ENCODE results near the gene ADAMTSL3. TPM values are rescaled to one million over a fixed set of nuclear protein-coding genes. Genes with fewer than 3 reads are reported as not detected.

The ADAMTSL3 gene
- total RNA-seq, 1 donor from 2014 or later, result 0.32 TPM

DNA sequence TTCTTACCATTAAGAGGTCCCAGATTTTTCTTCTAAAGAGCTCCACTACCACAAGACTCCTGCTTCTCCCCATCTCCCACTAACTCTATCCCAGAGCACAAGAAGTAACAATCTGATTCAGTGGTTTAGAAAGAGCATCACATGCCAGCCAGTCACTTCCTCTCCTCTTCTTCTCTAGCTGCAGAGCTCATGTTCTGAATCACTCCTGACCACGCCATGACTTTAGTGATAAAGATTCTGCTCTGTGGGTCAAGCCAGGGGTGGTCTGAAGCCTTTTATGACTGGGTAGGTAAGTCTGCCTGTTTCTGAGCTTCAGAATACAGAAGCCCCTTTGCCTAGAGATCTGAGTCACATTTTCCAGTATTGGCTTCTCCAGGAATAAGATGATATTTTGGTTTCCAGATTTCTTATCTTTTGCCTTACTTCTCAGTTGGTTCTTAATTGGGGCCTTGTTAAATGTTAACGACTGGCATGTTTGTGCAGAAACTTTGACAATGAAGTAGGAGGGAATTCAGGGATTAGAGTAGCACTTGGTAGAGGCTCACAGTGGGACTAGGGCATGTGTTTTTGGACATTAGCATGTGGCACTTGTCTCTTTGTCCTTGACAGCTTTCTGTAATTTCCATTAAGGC, 27.6 kb upstream of the ADAMTSL3 start:
- H3K27me3 Mint-ChIP-seq (ENCODE audit: unreplicated experiment), result no peaks in the 10 kb centered on the region
- H3K9me3 Mint-ChIP-seq (ENCODE audit: unreplicated experiment), result peaks cover 1% of the 10 kb centered on the region
- TF ChIP-seq, protein P1, sequence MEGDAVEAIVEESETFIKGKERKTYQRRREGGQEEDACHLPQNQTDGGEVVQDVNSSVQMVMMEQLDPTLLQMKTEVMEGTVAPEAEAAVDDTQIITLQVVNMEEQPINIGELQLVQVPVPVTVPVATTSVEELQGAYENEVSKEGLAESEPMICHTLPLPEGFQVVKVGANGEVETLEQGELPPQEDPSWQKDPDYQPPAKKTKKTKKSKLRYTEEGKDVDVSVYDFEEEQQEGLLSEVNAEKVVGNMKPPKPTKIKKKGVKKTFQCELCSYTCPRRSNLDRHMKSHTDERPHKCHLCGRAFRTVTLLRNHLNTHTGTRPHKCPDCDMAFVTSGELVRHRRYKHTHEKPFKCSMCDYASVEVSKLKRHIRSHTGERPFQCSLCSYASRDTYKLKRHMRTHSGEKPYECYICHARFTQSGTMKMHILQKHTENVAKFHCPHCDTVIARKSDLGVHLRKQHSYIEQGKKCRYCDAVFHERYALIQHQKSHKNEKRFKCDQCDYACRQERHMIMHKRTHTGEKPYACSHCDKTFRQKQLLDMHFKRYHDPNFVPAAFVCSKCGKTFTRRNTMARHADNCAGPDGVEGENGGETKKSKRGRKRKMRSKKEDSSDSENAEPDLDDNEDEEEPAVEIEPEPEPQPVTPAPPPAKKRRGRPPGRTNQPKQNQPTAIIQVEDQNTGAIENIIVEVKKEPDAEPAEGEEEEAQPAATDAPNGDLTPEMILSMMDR (IDR thresholded peaks at IDR 0.05; ENCODE audit: partially characterized antibody, unreplicated experiment), result no peak
- no peaks in the 10 kb centered on the region for H3K36me3 Mint-ChIP-seq (ENCODE audit: unreplicated experiment)
- H3K27ac Mint-ChIP-seq (ENCODE audit: unreplicated experiment), result no peak overlapping the region
- DNase-seq, result no peak
- no peak overlapping the region for H3K4me3 Mint-ChIP-seq (ENCODE audit: unreplicated experiment)
- no peaks in the 10 kb centered on the region for H3K4me1 Mint-ChIP-seq (ENCODE audit: low read depth, unreplicated experiment)

DNA sequence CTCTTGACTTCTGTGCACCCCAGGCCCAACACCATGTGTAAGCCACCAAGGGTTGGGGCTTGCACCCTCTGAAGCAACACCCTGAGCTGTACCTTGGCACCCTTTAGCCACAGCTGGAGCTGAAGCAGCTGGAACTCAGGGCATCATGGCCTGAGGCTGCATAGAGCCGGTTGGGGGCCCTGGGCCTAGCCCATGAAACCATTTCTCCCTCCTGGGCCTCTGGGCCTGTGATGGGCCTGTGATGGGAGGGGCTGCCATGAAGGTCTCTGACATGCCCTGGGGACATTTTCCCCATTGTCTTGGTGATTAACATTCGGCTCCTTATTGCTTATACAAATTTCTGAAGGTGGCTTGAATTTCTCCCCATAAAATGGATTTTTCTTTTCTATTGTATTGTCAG, 22.4 kb upstream of the ADAMTSL3 start:
- peaks cover 1% of the 10 kb centered on the region for H3K9me3 Mint-ChIP-seq (ENCODE audit: unreplicated experiment)
- no peak overlapping the region for H3K27ac Mint-ChIP-seq (ENCODE audit: unreplicated experiment)
- DNase-seq, result no peak
- H3K4me3 Mint-ChIP-seq (ENCODE audit: unreplicated experiment), result no peak overlapping the region
- H3K4me1 Mint-ChIP-seq (ENCODE audit: low read depth, unreplicated experiment), result no peaks in the 10 kb centered on the region
- TF ChIP-seq, protein P1 (IDR thresholded peaks at IDR 0.05; ENCODE audit: partially characterized antibody, unreplicated experiment), result no peak
- no peaks in the 10 kb centered on the region for H3K36me3 Mint-ChIP-seq (ENCODE audit: unreplicated experiment)
- no peaks in the 10 kb centered on the region for H3K27me3 Mint-ChIP-seq (ENCODE audit: unreplicated experiment)

DNA sequence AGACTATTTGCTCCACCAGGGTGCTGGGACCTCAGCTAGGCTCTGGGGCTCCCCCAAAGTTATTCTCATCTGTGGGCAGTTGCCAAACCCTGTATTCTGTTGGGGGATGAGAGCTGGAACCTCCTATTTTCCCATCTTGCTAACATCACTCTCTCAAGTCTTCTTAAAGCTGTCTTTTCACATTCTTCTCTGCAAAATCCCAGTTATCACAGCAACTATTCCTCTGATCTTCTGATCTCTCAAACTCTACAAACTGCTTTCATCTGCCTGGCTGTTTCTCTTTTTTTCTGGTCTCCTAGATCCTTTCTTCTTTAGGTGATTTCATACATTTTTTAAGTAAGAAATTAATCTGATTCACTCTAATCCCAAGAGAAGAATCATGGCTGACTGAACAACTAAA, 10.7 kb upstream of the ADAMTSL3 start:
- Mint-ChIP-seq H3K4me1 (ENCODE audit: low read depth, unreplicated experiment) (no peaks in the 10 kb centered on the region), H3K27ac (ENCODE audit: unreplicated experiment) (no peak overlapping the region), H3K9me3 (ENCODE audit: unreplicated experiment) (peaks cover 3% of the 10 kb centered on the region), H3K27me3 (ENCODE audit: unreplicated experiment) (peaks cover 1% of the 10 kb centered on the region), H3K36me3 (ENCODE audit: unreplicated experiment) (peaks cover 14% of the 10 kb centered on the region), H3K4me3 (ENCODE audit: unreplicated experiment) (no peak overlapping the region)
- no peak for DNase-seq
- TF ChIP-seq, protein P1 (IDR thresholded peaks at IDR 0.05; ENCODE audit: partially characterized antibody, unreplicated experiment), result no peak

DNA sequence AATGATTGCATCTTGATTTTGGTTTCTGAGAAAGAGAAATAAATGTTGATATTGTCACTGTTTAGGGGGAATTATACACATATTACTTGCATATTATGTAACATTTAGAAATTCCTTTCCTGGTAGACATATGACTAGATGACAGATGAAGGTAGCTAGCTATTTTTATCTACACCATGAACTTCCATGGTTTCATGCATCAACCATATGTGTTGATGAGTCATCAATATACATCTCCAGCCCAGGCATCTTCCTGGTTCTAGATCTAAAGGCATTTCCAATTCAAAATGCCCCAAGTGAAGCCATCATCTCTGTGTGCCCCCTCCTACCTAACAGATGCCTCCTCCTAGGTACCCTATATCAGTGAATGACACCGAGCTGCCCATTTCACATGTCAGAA, 9.5 kb upstream of the ADAMTSL3 start:
- TF ChIP-seq, protein P1 (IDR thresholded peaks at IDR 0.05; ENCODE audit: partially characterized antibody, unreplicated experiment), result no peak
- H3K4me1 Mint-ChIP-seq (ENCODE audit: low read depth, unreplicated experiment), result no peaks in the 10 kb centered on the region
- H3K27me3 Mint-ChIP-seq (ENCODE audit: unreplicated experiment), result peaks cover 1% of the 10 kb centered on the region
- no peak for DNase-seq
- H3K4me3 Mint-ChIP-seq (ENCODE audit: unreplicated experiment), result no peak overlapping the region
- peaks cover 3% of the 10 kb centered on the region for H3K9me3 Mint-ChIP-seq (ENCODE audit: unreplicated experiment)
- H3K36me3 Mint-ChIP-seq (ENCODE audit: unreplicated experiment), result peaks cover 14% of the 10 kb centered on the region
- H3K27ac Mint-ChIP-seq (ENCODE audit: unreplicated experiment), result no peak overlapping the region

DNA sequence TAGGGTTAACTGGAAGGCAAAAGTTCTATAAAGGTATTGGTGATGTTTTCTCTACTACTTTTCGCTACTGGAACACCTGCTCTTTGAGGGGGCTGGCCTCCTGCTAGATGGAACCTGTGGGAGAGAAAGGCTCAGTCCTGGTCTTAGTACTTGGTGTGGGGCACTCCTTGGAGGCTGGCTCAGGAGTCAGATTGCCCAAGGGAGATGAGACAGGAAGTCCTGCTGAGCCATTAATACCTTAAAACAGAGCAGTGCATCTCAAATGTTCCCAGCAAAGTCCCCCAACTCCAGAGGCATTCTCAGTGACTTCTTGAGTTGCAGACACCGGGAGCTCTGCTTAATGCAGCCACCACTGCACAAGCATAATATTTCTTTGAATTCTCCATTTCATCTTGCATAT, 3.1 kb upstream of the ADAMTSL3 start:
- no peak for DNase-seq
- H3K9me3 Mint-ChIP-seq (ENCODE audit: unreplicated experiment), result no peaks in the 10 kb centered on the region
- H3K4me1 Mint-ChIP-seq (ENCODE audit: low read depth, unreplicated experiment), result no peaks in the 10 kb centered on the region
- peaks cover 13% of the 10 kb centered on the region for H3K27me3 Mint-ChIP-seq (ENCODE audit: unreplicated experiment)
- no peak overlapping the region for H3K4me3 Mint-ChIP-seq (ENCODE audit: unreplicated experiment)
- no peaks in the 10 kb centered on the region for H3K36me3 Mint-ChIP-seq (ENCODE audit: unreplicated experiment)
- H3K27ac Mint-ChIP-seq (ENCODE audit: unreplicated experiment), result no peak overlapping the region
- TF ChIP-seq, protein P1 (IDR thresholded peaks at IDR 0.05; ENCODE audit: partially characterized antibody, unreplicated experiment), result no peak

Measured in glutamatergic neuron (in vitro differentiated cells).